K562 (cell line): ENCODE data around the gene ACYP2. TPM values are rescaled to one million over a fixed set of nuclear protein-coding genes. Genes with fewer than 3 reads are reported as not detected.

ENCODE experiments used
- ARHGAP35 ChIP-seq: fragments of 450-650 bp; IDR thresholded peaks from 2 replicates; pipeline ENCODE4 v1.6.1; 2018; ENCODE audit not compliant: partially characterized antibody
- ARNT ChIP-seq, 2 experiments: fragments of 450-650 bp; IDR thresholded peaks; 2 replicates each; pipeline ENCODE4 v1.6.1; 2016; ENCODE audit warnings: mild to moderate bottlenecking in 1 of 2
- CC2D1A ChIP-seq: fragments of 450-650 bp; IDR thresholded peaks from 2 replicates; pipeline ENCODE4 v1.6.1; 2017; ENCODE audit warnings: mild to moderate bottlenecking
- FOSL1 ChIP-seq: fragments of 200-800 bp; sonication (Bioruptor generic); conservative IDR thresholded peaks from 2 replicates; pipeline ENCODE4 v1.6.1; 2016; ENCODE audit warnings: missing genetic modification characterization, missing compliant biosample characterization
- HLTF ChIP-seq: fragments of 450-650 bp; IDR thresholded peaks from 2 replicates; pipeline ENCODE4 v1.6.1; 2016
- NEUROD1 ChIP-seq: fragments of 150-350 bp; IDR thresholded peaks from 2 replicates; pipeline ENCODE4 v1.6.1; 2014; ENCODE audit warnings: borderline replicate concordance, low read length, low read depth; ENCODE audit not compliant: partially characterized antibody
- NFE2 ChIP-seq: IDR thresholded peaks from 2 replicates; pipeline ENCODE4 v1.6.1; 2014; ENCODE audit warnings: antibody characterized with exemption, low read depth
- PYGO2 ChIP-seq: fragments of 450-650 bp; IDR thresholded peaks from 2 replicates; pipeline ENCODE4 v1.6.1; 2016; ENCODE audit warnings: mild to moderate bottlenecking, missing genetic modification characterization, moderate library complexity, missing compliant biosample characterization
- RBBP5 ChIP-seq: fragments of 200-600 bp; sonication (generic); IDR thresholded peaks from 2 replicates; pipeline ENCODE4 v1.6.1; 2012; ENCODE audit warnings: borderline replicate concordance, mild to moderate bottlenecking, low read length, control low read depth, inconsistent platforms; ENCODE audit not compliant: insufficient read depth, poor library complexity, severe bottlenecking
- SMARCA4 ChIP-seq: fragments of 450-650 bp; IDR thresholded peaks from 2 replicates; pipeline ENCODE4 v1.6.1; 2016
- TCF3 ChIP-seq: sonication (generic); formaldehyde crosslinking; IDR thresholded peaks from 2 replicates; pipeline ENCODE4 v1.4.0; 2020; ENCODE audit warnings: mild to moderate bottlenecking, missing genetic modification reagents
- ZNF143 ChIP-seq: sonication (generic); formaldehyde crosslinking; IDR thresholded peaks from 2 replicates; pipeline ENCODE4 v1.9.0; 2022; ENCODE audit warnings: mild to moderate bottlenecking, missing genetic modification reagents
- polyA plus RNA-seq, 8 experiments: library from polyadenylated mRNA; depleted of rRNA in 4 of 8; stranded (reverse) in 5 of 8; unstranded in 3 of 8; fragments of >200 nt; fragmentation: Nextera tagmentation in 2 of 8; fragmentation: Illumina TruSeq in 1 of 8; extraction: Ambion mirVana in 2 of 8; extraction: Trizol in 1 of 8; gene quantifications; 2 replicates each; pipeline versions ENCODE4 v1.2.1 to v1.2.3, GENCODE V29; 2011 to 2014; ENCODE audit warnings: inconsistent platforms in 1 of 8, missing spikeins in 1 of 8
- total RNA-seq, 7 experiments: library from RNA; depleted of rRNA in 6 of 7; stranded (reverse); fragments of >200 nt in 6 of 7; fragmentation: Illumina TruSeq in 2 of 7; extraction: Trizol in 2 of 7; gene quantifications; 2 replicates each; pipeline versions ENCODE4 v1.2.1 to v1.2.3, GENCODE V29; 2011 to 2021; ENCODE audit warnings: low replicate concordance in 1 of 7
- TF ChIP-seq, protein P1 (sequence below), 2 experiments: fragments of 450-650 bp; formaldehyde crosslinking in 1 of 2; IDR thresholded peaks; 2 replicates each; pipeline versions ENCODE4 v1.4.0 to v1.6.1; 2014 to 2020; ENCODE audit warnings: mild to moderate bottlenecking in 2 of 2, borderline replicate concordance in 1 of 2, low read depth in 1 of 2
- TF ChIP-seq, protein P2 (sequence below): fragments of 250-450 bp; sonication (Bioruptor Pico); IDR thresholded peaks from 2 replicates; pipeline ENCODE4 v1.4.0; 2020

ACYP2 gene
- total and polyA plus RNA-seq, 9 of the 15 experiments (the other 6 are each of a cell fraction or from before 2014, with no cell fraction given) = 1.0 to 4.1 (median 2.0) TPM

DNA sequence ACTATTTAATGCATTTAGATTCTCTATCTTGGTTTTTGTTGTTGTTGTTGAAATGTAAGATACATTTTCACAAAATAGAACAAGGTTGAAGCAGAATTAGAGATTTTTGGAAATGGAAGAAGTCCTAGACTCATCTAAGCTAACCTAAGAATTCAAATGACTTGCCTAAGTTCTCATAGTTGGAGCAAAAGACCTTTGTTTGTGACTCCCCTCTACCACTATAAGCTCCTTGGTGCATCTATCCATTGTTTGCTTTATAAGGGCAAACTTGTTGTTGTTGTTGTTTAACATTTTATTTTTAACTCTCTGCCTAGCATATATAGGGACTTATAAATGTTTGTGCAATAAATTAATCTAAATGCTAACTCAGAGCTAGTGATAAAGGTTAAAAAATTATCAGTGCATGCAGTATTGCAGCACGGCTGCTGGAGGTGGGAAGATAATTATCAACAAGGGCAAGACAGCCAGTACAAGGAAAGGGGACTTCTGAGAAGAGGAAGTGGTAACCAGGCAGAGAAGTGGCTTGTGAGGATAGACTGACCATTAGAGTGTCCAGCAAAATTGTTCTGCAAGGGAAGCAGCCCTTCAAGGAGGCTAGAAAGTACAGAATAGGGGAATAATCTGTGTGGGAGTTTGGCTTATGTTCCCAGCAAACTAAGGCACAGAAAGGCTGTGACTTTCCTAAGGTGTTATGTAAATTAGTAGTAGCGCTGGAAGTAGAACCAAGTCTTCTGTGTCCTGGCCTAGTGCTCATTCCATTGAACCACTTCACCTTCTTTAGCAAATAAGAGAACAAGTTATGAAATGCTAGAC, 38.1 kb upstream of the ACYP2 start (continued):
- TF ChIP-seq, protein P1, sequence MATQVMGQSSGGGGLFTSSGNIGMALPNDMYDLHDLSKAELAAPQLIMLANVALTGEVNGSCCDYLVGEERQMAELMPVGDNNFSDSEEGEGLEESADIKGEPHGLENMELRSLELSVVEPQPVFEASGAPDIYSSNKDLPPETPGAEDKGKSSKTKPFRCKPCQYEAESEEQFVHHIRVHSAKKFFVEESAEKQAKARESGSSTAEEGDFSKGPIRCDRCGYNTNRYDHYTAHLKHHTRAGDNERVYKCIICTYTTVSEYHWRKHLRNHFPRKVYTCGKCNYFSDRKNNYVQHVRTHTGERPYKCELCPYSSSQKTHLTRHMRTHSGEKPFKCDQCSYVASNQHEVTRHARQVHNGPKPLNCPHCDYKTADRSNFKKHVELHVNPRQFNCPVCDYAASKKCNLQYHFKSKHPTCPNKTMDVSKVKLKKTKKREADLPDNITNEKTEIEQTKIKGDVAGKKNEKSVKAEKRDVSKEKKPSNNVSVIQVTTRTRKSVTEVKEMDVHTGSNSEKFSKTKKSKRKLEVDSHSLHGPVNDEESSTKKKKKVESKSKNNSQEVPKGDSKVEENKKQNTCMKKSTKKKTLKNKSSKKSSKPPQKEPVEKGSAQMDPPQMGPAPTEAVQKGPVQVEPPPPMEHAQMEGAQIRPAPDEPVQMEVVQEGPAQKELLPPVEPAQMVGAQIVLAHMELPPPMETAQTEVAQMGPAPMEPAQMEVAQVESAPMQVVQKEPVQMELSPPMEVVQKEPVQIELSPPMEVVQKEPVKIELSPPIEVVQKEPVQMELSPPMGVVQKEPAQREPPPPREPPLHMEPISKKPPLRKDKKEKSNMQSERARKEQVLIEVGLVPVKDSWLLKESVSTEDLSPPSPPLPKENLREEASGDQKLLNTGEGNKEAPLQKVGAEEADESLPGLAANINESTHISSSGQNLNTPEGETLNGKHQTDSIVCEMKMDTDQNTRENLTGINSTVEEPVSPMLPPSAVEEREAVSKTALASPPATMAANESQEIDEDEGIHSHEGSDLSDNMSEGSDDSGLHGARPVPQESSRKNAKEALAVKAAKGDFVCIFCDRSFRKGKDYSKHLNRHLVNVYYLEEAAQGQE (IDR thresholded peaks at IDR 0.05; ENCODE audit: borderline replicate concordance) = peak; percentile 22; the same call in 1 of the 2 replicates
- TF ChIP-seq, protein P1 (CRISPR knock-in tag; IDR thresholded peaks at IDR 0.05; ENCODE audit: low read depth) = no peak
- TF ChIP-seq HLTF = peak; percentile 96
- peak; percentile 96 for TF ChIP-seq CC2D1A
- no peak for TF ChIP-seq ARHGAP35
- peak; percentile 97 for TF ChIP-seq TCF3 (CRISPR knock-in tag)
- TF ChIP-seq ZNF143 (CRISPR knock-in tag) = no peak
- 0 out of 2 replicates have a peak, but pooled peaks have one; percentile 29 for TF ChIP-seq PYGO2 (tag)
- TF ChIP-seq ARNT (IDR thresholded peaks at IDR 0.05) = peak in 1 of 2 experiments; percentile 87; a peak in 2 of 4 replicates
- TF ChIP-seq SMARCA4 = peak; percentile 95
- peak; percentile 19 for TF ChIP-seq RBBP5
- TF ChIP-seq NFE2 = peak; percentile 54
- peak; percentile 68 for TF ChIP-seq NEUROD1
- peak; percentile 64 for TF ChIP-seq FOSL1 (tag)
- TF ChIP-seq, protein P2, sequence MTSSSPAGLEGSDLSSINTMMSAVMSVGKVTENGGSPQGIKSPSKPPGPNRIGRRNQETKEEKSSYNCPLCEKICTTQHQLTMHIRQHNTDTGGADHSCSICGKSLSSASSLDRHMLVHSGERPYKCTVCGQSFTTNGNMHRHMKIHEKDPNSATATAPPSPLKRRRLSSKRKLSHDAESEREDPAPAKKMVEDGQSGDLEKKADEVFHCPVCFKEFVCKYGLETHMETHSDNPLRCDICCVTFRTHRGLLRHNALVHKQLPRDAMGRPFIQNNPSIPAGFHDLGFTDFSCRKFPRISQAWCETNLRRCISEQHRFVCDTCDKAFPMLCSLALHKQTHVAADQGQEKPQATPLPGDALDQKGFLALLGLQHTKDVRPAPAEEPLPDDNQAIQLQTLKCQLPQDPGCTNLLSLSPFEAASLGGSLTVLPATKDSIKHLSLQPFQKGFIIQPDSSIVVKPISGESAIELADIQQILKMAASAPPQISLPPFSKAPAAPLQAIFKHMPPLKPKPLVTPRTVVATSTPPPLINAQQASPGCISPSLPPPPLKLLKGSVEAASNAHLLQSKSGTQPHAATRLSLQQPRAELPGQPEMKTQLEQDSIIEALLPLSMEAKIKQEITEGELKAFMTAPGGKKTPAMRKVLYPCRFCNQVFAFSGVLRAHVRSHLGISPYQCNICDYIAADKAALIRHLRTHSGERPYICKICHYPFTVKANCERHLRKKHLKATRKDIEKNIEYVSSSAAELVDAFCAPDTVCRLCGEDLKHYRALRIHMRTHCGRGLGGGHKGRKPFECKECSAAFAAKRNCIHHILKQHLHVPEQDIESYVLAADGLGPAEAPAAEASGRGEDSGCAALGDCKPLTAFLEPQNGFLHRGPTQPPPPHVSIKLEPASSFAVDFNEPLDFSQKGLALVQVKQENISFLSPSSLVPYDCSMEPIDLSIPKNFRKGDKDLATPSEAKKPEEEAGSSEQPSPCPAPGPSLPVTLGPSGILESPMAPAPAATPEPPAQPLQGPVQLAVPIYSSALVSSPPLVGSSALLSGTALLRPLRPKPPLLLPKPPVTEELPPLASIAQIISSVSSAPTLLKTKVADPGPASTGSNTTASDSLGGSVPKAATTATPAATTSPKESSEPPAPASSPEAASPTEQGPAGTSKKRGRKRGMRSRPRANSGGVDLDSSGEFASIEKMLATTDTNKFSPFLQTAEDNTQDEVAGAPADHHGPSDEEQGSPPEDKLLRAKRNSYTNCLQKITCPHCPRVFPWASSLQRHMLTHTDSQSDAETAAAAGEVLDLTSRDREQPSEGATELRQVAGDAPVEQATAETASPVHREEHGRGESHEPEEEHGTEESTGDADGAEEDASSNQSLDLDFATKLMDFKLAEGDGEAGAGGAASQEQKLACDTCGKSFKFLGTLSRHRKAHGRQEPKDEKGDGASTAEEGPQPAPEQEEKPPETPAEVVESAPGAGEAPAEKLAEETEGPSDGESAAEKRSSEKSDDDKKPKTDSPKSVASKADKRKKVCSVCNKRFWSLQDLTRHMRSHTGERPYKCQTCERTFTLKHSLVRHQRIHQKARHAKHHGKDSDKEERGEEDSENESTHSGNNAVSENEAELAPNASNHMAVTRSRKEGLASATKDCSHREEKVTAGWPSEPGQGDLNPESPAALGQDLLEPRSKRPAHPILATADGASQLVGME (CRISPR knock-in tag) = no peak
